Pancreas (tissue), 10 donors: ENCODE results near the gene DMKN. TPM values are rescaled to one million over a fixed set of nuclear protein-coding genes. Genes with fewer than 3 reads are reported as not detected.

ENCODE experiments used
- ATAC-seq, 4 donors: fragments of 200-7000 bp; cut with Tn5 transposase; one replicate each; pipeline versions ENCODE4 v1.8.0 to v1.9.1; 2020; ENCODE audit warnings: mild to moderate bottlenecking in 4 of 4, moderate library complexity in 4 of 4
- DNase-seq, 6 donors: peaks; one replicate each; pipeline ENCODE4 v3.0.0-alpha.2; 2020
- FAIRE-seq: peaks from 2 replicates; lab custom pipeline; 2012; peaks lifted over from hg19 to GRCh38; lab: Jason Lieb, UNC
- H3K27ac ChIP-seq, 4 donors: fragments of 200-600 bp; sonication (generic); 1 replicate in 3 of 4; 2 replicates in 1 of 4; pipeline versions ENCODE4 v1.5.0 to v1.8.0; 2020
- H3K27me3 ChIP-seq, 4 donors: fragments of 200-600 bp; one replicate each; pipeline ENCODE4 v1.8.0; 2021
- H3K36me3 ChIP-seq, 3 donors: fragments of 200-600 bp; sonication (generic) in 1 of 3; one replicate each; pipeline versions ENCODE4 v1.5.0 to v1.8.0; 2020 to 2021
- H3K4me1 ChIP-seq, 3 donors: fragments of 200-600 bp; one replicate each; pipeline ENCODE4 v1.8.0; 2021
- H3K4me3 ChIP-seq, 4 donors: fragments of 200-600 bp; sonication (generic) in 2 of 4; one replicate each; pipeline versions ENCODE4 v1.5.0 to v1.8.0; 2020 to 2021
- H3K9me3 ChIP-seq, 4 donors: fragments of 200-600 bp; one replicate each; pipeline ENCODE4 v1.8.0; 2021
- CTCF ChIP-seq, 4 donors: fragments of 200-600 bp; sonication (generic) in 3 of 4; IDR thresholded peaks; one replicate each; pipeline versions ENCODE4 v1.5.0 to v1.8.0; 2021; ENCODE audit warnings: antibody characterized with exemption in 4 of 4
- WGBS, 2 donors: extraction: QIAGEN DNeasy Blood & Tissue Kit; methylation state at CpG; one replicate each; pipeline ENCODE4 v1.1.7; 2013; 5-methylcytosine and 5-hydroxymethylcytosine counted together
- intact Hi-C, 3 donors: fragments of 100-400 bp; cut with DNase I; formaldehyde crosslinking; loops; one replicate each; pipeline versions ENCODE4 v1.11.1 to v1.14.2; 2022
- polyA plus RNA-seq, 2 donors: library from polyadenylated mRNA; stranded (reverse); fragments of 200-250 nt; gene quantifications; one replicate each; pipeline ENCODE4 v1.2.3, GENCODE V29; 2013
- total RNA-seq, 6 donors: library from RNA; stranded (reverse); fragmentation: NEBNext Ultra II Directional in 4 of 6; extraction: Animal tissue kit (Norgen Biotek cat#: 25700) in 4 of 6; gene quantifications; one replicate each; pipeline versions ENCODE4 v1.2.1 to v1.2.4, GENCODE V29; 2021 to 2023
- donor health status: healthy with polysubstance abuse.
- donor health status: DM: no; HTN: no; CAD: no; lungs with moderate emphysema.
- donor health status: DM: no; HTN: no; CAD: no.
- donor health status: control.
- donor health status: control.
- donor health status: Bipolar disorder and iron deficiency.
- donor health status: DM: yes; HTN: yes; CAD: no.
- donor health status: DM: no; HTN: no; CAD: no.
- donor health status: DM: no; HTN: no; CAD: no.
- donor health status: DM: yes; HTN: yes; CAD: no.

The DMKN gene
- total and polyA plus RNA-seq, 8 donors, result 48.5 to 197 (median 62.4) TPM

DNA sequence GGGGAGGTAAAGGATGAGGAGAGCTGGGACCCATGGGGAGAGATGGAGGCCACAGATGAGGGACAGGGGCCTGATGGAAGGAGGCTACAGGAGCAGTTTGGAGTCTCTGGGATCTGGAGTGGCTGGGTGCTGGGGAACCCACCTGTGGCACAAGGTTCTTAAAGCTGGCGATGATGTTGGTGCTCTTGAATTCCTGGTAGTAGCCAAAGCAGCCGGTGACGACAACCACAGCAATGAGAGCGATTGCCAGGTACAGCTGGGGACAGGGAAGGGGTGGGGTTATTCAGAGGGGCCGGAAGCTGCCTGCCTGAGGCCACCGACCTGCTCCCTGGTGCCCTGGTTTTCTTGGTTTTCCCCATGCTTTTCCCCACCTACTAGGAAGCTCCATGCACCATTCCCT lies 47.2 kb upstream of the DMKN start:
- intact Hi-C loops, result no loop called here
- Histone ChIP-seq H3K27me3 (no peaks in the 10 kb centered on the region), H3K36me3 (no peaks in the 10 kb centered on the region), H3K27ac (peak overlapping the region in 1 of 4 donors; percentile 23), H3K4me3 (no peak overlapping the region), H3K4me1 (peaks cover 0 to 13% (median 6%) of the 10 kb centered on the region in 3 donors), H3K9me3 (no peaks in the 10 kb centered on the region)
- no peak for FAIRE-seq
- peak in 2 of 6 donors; percentile 48 to 51 for DNase-seq
- ATAC-seq, result peak in 3 of 4 donors; percentile 15 to 43 (median 32)
- 18 to 30% methylated on average over 6 of the region's 6 CpGs for WGBS, 2 donors
- no peak for TF ChIP-seq CTCF (IDR thresholded peaks at IDR 0.05)

- no peak for FAIRE-seq
- intact Hi-C loops, result no loop called here
These were observed 46.8 kb upstream of the DMKN start for GRCh38 chr19:35560271-35560670.

DNA sequence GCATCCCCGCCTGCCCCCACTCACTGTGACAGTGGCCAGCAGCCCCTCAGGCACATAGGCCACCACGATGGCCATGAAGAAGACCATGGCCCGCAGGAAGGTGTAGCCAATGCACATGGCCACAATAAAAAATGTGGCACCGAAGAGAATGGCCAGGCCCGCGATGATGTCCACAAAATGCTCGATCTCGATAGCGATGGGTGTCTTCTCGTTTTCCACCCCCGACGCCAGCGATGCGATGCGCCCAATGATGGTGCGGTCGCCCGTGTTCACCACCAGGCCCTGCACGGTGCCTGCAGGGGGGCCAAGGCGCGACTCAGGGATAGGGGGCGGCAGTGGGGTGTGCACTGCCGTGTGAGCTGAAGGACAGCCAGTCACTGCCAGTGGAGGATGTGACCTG lies 46.3 kb upstream of the DMKN start:
- no peak for TF ChIP-seq CTCF (IDR thresholded peaks at IDR 0.05)
- Histone ChIP-seq H3K36me3 (no peaks in the 10 kb centered on the region), H3K27ac (no peak overlapping the region), H3K9me3 (no peaks in the 10 kb centered on the region), H3K27me3 (no peaks in the 10 kb centered on the region), H3K4me1 (peaks cover 0 to 6% (median 0%) of the 10 kb centered on the region in 3 donors), H3K4me3 (no peak overlapping the region)
- DNase-seq (peak in 1 of 6 donors; percentile 49), ATAC-seq (no peak), FAIRE-seq (no peak)
- 89 to 92% methylated on average over 23 of the region's 23 CpGs for WGBS, 2 donors
- intact Hi-C loops, result no loop called here

More at GRCh38 chr19:35560271-35560670, 46.8 kb upstream of the DMKN start:
- no peak for TF ChIP-seq CTCF (IDR thresholded peaks at IDR 0.05)
- no peak overlapping the region for H3K27ac ChIP-seq
- 89 to 90% methylated on average over 18 of the region's 18 CpGs for WGBS, 2 donors
- no peak overlapping the region for H3K4me3 ChIP-seq
- H3K9me3 ChIP-seq, result no peaks in the 10 kb centered on the region
- no peaks in the 10 kb centered on the region for H3K36me3 ChIP-seq
- H3K27me3 ChIP-seq, result no peaks in the 10 kb centered on the region
- no peak for ATAC-seq
- peak in 1 of 6 donors; percentile 42 for DNase-seq
- peaks cover 0 to 9% (median 2%) of the 10 kb centered on the region in 3 donors for H3K4me1 ChIP-seq

- H3K36me3 ChIP-seq, result no peaks in the 10 kb centered on the region
- no peak for FAIRE-seq
- H3K27ac ChIP-seq, result no peak overlapping the region
- intact Hi-C loops, result no loop called here
- peak in 3 of 4 donors; percentile 4 to 50 (median 20) for ATAC-seq
- peak in 1 of 6 donors; percentile 51 for DNase-seq
- no peaks in the 10 kb centered on the region for H3K9me3 ChIP-seq
- H3K4me3 ChIP-seq, result peak overlapping the region in 2 of 4 donors; percentile 28 to 47
- peaks cover 0 to 6% (median 0%) of the 10 kb centered on the region in 3 donors for H3K4me1 ChIP-seq
- no peak for TF ChIP-seq CTCF (IDR thresholded peaks at IDR 0.05)
- no peaks in the 10 kb centered on the region for H3K27me3 ChIP-seq
- WGBS, 2 donors, result 25 to 32% methylated on average over 11 of the region's 11 CpGs
These were observed 45.8 kb upstream of the DMKN start for GRCh38 chr19:35559281-35559659.
